ENCODE data around the gene PFKFB3. TPM values are rescaled to one million over a fixed set of nuclear protein-coding genes. Genes with fewer than 3 reads are reported as not detected.

PFKFB3 gene
- total RNA-seq, 1 experiment from 2014 or later, result 36.8 TPM

DNA sequence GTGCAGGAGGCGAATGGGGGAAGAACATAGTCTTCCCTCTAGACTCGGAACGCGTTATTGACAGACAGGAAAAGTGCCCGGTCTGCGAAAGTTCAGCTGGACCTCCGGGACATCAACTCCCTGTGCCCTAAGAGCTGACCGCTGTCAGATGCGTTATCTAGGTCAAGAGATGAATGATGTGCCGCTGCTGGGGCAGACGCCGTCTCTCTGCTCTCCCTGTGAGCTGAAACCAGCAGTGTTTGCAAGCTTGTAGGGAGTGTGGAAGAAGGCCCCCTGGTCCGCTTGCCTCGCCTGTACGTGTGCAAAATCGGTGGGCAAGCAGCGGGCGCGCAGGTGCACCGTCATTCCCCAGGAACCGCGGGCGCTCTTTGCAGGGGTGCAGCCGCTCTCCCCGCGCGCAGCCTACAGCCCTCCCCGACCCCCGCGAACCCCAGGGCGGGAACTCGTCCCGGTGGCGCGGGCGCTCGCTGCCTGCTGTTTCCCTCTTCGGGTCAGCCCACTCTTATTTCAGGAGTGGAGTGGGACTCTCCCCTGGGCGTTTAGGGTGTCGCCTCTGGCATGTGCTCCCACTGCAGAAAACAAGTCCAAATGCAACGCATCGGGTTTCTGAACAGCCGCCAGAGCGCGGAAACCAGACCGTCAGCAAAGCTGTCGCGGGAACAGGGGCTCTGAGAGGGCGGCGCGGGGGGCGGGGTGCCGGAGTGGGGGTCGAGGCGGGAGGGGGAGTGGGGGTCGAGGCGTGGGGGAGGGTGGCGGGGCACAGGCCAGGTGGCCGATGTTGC, 1.8 kb upstream of the PFKFB3 start:
- H3K9me3 Mint-ChIP-seq, result no peaks in the 10 kb centered on the region; a peak in 2 of 5 replicates
- WGBS (ENCODE audit: extremely low coverage, insufficient read length, low lambda C conversion rate), result no CpG with 5 or more reads among the region's 59 CpGs
- H2AFZ ChIP-seq (ENCODE audit: low read length), result no peak overlapping the region
- no peak overlapping the region for H4K91ac ChIP-seq (ENCODE audit: insufficient read length, low read depth, low read length)
- no peak overlapping the region for H3K9ac ChIP-seq (ENCODE audit: extremely low read depth, insufficient read length, low read length)
- peaks cover 5% of the 10 kb centered on the region for H3K79me1 ChIP-seq (ENCODE audit: insufficient read depth, low read depth, low read length, poor library complexity, severe bottlenecking)
- H2BK15ac ChIP-seq (ENCODE audit: low read depth, low read length), result no peak overlapping the region
- peaks cover 2% of the 10 kb centered on the region; the same call in 1 of the 2 replicates for H3K79me2 ChIP-seq (ENCODE audit: insufficient read depth, low read length)
- H3K4me1 ChIP-seq (ENCODE audit: insufficient read depth, low read length), result no peaks in the 10 kb centered on the region; the same call in 1 of the 2 replicates
- H3K4ac ChIP-seq (ENCODE audit: low read depth, low read length), result no peak overlapping the region
- no peak overlapping the region for H2BK20ac ChIP-seq (ENCODE audit: low read depth, low read length, poor library complexity, severe bottlenecking)
- H3K27me3 ChIP-seq (ENCODE audit: insufficient read depth, low read length), result peaks cover 24% of the 10 kb centered on the region
- no peak overlapping the region for H2AK5ac ChIP-seq (ENCODE audit: insufficient read length, low read length)
- peaks cover 55% of the 10 kb centered on the region for H3K27me3 Mint-ChIP-seq (ENCODE audit: low read depth)
- H3K4me2 ChIP-seq (ENCODE audit: insufficient read depth, insufficient read length, low read length), result peak overlapping the region; percentile 44
- H3K18ac ChIP-seq (ENCODE audit: insufficient read length, low read depth, low read length), result no peak overlapping the region
- no peak overlapping the region for H2BK5ac ChIP-seq (ENCODE audit: insufficient read length, low read length)
- H3K36me3 Mint-ChIP-seq (ENCODE audit: insufficient read depth in 1 of 3, low read depth in 3 of 3), result peaks cover 2 to 7% (median 6%) of the 10 kb centered on the region in 3 experiments; a peak in 4 of 7 replicates
- no peak overlapping the region for H3K56ac ChIP-seq (ENCODE audit: insufficient read length, low read depth, low read length)
- no peaks in the 10 kb centered on the region for H3K9me3 ChIP-seq (ENCODE audit: control insufficient read depth, low read depth, low read length)
- peaks cover 2% of the 10 kb centered on the region for H4K20me1 ChIP-seq (ENCODE audit: control insufficient read depth, insufficient read depth, insufficient read length)
- no peak overlapping the region for H3K23ac ChIP-seq (ENCODE audit: insufficient read length, low read depth, low read length)
- no peak overlapping the region for H3K14ac ChIP-seq (ENCODE audit: insufficient read depth, low read length)
- TF ChIP-seq, protein P1, sequence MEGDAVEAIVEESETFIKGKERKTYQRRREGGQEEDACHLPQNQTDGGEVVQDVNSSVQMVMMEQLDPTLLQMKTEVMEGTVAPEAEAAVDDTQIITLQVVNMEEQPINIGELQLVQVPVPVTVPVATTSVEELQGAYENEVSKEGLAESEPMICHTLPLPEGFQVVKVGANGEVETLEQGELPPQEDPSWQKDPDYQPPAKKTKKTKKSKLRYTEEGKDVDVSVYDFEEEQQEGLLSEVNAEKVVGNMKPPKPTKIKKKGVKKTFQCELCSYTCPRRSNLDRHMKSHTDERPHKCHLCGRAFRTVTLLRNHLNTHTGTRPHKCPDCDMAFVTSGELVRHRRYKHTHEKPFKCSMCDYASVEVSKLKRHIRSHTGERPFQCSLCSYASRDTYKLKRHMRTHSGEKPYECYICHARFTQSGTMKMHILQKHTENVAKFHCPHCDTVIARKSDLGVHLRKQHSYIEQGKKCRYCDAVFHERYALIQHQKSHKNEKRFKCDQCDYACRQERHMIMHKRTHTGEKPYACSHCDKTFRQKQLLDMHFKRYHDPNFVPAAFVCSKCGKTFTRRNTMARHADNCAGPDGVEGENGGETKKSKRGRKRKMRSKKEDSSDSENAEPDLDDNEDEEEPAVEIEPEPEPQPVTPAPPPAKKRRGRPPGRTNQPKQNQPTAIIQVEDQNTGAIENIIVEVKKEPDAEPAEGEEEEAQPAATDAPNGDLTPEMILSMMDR (conservative IDR thresholded peaks at IDR 0.05), result no peak
- peak overlapping the region; percentile 61 to 80 for H3K4me3 Mint-ChIP-seq
- H3K23me2 ChIP-seq (ENCODE audit: insufficient read length, low read depth, low read length, poor library complexity, severe bottlenecking), result peaks cover 26% of the 10 kb centered on the region
- no peak overlapping the region for H3K27ac ChIP-seq (ENCODE audit: insufficient read length, low read depth, low read length)
- H4K5ac ChIP-seq (ENCODE audit: insufficient read length, low read depth, low read length), result no peak overlapping the region
- no peak overlapping the region for H3T11ph ChIP-seq (ENCODE audit: low read length)
- peaks cover 26 to 28% of the 10 kb centered on the region in 2 experiments for H3K4me1 Mint-ChIP-seq
- no peak overlapping the region for H3K27ac Mint-ChIP-seq
- H4K8ac ChIP-seq (replicated peaks; ENCODE audit: insufficient read length, low read depth, low read length), result no peak overlapping the region
- H2BK120ac ChIP-seq (ENCODE audit: low read depth, low read length, poor library complexity, severe bottlenecking), result no peak overlapping the region
- no peak overlapping the region for H2BK12ac ChIP-seq (ENCODE audit: insufficient read length, low read depth, low read length)
- peak; percentile 41 for DNase-seq

Data from H9 (cell line).